K562 (cell line): ENCODE results near the gene TRIM2. TPM values are rescaled to one million over a fixed set of nuclear protein-coding genes. Genes with fewer than 3 reads are reported as not detected.

Experiments
- CHD4 ChIP-seq: fragments of 200-600 bp; sonication (generic); IDR thresholded peaks from 3 replicates; pipeline ENCODE4 v1.6.1; 2012; ENCODE audit warnings: low read depth, mild to moderate bottlenecking, mixed read lengths, low read length, inconsistent platforms; ENCODE audit not compliant: insufficient read depth, insufficient replicate concordance, poor library complexity, severe bottlenecking
- DDX20 ChIP-seq: fragments of 450-650 bp; IDR thresholded peaks from 2 replicates; pipeline ENCODE4 v1.6.1; 2016; ENCODE audit warnings: missing genetic modification characterization, low read depth, mild to moderate bottlenecking, missing compliant biosample characterization, moderate library complexity
- DPF2 ChIP-seq: fragments of 450-650 bp; IDR thresholded peaks from 2 replicates; pipeline ENCODE4 v1.6.1; 2016
- FOSL1 ChIP-seq: fragments of 200-800 bp; sonication (Bioruptor generic); conservative IDR thresholded peaks from 2 replicates; pipeline ENCODE4 v1.6.1; 2016; ENCODE audit warnings: missing genetic modification characterization, missing compliant biosample characterization
- MAFK ChIP-seq: IDR thresholded peaks from 2 replicates; pipeline ENCODE4 v1.6.1; 2011; ENCODE audit warnings: low read length, improper control_type of control experiment
- PHB2 ChIP-seq: fragments of 450-650 bp; IDR thresholded peaks from 2 replicates; pipeline ENCODE4 v1.6.1; 2017; ENCODE audit warnings: low read depth
- SMAD4 ChIP-seq: fragments of 250-450 bp; sonication (Bioruptor Pico); conservative IDR thresholded peaks from 2 replicates; pipeline ENCODE4 v1.8.0; 2021; ENCODE audit warnings: inconsistent platforms, mild to moderate bottlenecking, moderate library complexity
- SREBF1 ChIP-seq: fragments of 150-350 bp; IDR thresholded peaks from 2 replicates; pipeline ENCODE4 v1.6.1; 2014; ENCODE audit warnings: antibody characterized with exemption, low read depth, low read length, borderline replicate concordance
- ZNF324 ChIP-seq: fragments of 250-450 bp; sonication (Bioruptor Pico); IDR thresholded peaks from 2 replicates; pipeline ENCODE4 v1.4.0; 2020; ENCODE audit warnings: mild to moderate bottlenecking
- polyA plus RNA-seq, 8 experiments: library from polyadenylated mRNA; depleted of rRNA in 4 of 8; stranded (reverse) in 5 of 8; unstranded in 3 of 8; fragments of >200 nt; fragmentation: Nextera tagmentation in 2 of 8; fragmentation: Illumina TruSeq in 1 of 8; extraction: Ambion mirVana in 2 of 8; extraction: Trizol in 1 of 8; gene quantifications; 2 replicates each; pipeline versions ENCODE4 v1.2.1 to v1.2.3, GENCODE V29; 2011 to 2014; ENCODE audit warnings: inconsistent platforms in 1 of 8, missing spikeins in 1 of 8
- total RNA-seq, 7 experiments: library from RNA; depleted of rRNA in 6 of 7; stranded (reverse); fragments of >200 nt in 6 of 7; fragmentation: Illumina TruSeq in 2 of 7; extraction: Trizol in 2 of 7; gene quantifications; 2 replicates each; pipeline versions ENCODE4 v1.2.1 to v1.2.3, GENCODE V29; 2011 to 2021; ENCODE audit warnings: low replicate concordance in 1 of 7
- TF ChIP-seq, protein P1 (sequence below): fragments of 250-450 bp; sonication (Bioruptor Pico); IDR thresholded peaks from 2 replicates; pipeline ENCODE4 v1.5.0; 2021; ENCODE audit warnings: mild to moderate bottlenecking, borderline replicate concordance
- TF ChIP-seq, protein P2 (sequence below): IDR thresholded peaks from 3 replicates; pipeline ENCODE4 v1.6.1; 2011; ENCODE audit warnings: borderline replicate concordance, mild to moderate bottlenecking; ENCODE audit not compliant: insufficient read length, insufficient read depth
- TF ChIP-seq, protein P3 (sequence below): fragments of 250-450 bp; sonication (Bioruptor Pico); IDR thresholded peaks from 2 replicates; pipeline ENCODE4 v1.4.0; 2020
- TF ChIP-seq, protein P4 (sequence below): IDR thresholded peaks from 2 replicates; pipeline ENCODE4 v1.6.1; 2016; ENCODE audit warnings: missing genetic modification characterization, missing compliant biosample characterization
- TF ChIP-seq, protein P5 (sequence below), 2 experiments: fragments of 250-450 bp in 1 of 2; fragments of 450-650 bp in 1 of 2; sonication (Bioruptor Pico) in 1 of 2; IDR thresholded peaks; 2 replicates each; pipeline versions ENCODE4 v1.6.1 to v1.8.0; 2016 to 2021; ENCODE audit warnings: mild to moderate bottlenecking in 2 of 2, moderate library complexity in 2 of 2, missing compliant biosample characterization in 1 of 2, missing genetic modification characterization in 1 of 2

TRIM2 gene
- total and polyA plus RNA-seq, 9 of the 15 experiments (the other 6 are each of a cell fraction or from before 2014, with no cell fraction given), result 0.01 to 0.41 (median 0.13) TPM; not detected in 1

DNA sequence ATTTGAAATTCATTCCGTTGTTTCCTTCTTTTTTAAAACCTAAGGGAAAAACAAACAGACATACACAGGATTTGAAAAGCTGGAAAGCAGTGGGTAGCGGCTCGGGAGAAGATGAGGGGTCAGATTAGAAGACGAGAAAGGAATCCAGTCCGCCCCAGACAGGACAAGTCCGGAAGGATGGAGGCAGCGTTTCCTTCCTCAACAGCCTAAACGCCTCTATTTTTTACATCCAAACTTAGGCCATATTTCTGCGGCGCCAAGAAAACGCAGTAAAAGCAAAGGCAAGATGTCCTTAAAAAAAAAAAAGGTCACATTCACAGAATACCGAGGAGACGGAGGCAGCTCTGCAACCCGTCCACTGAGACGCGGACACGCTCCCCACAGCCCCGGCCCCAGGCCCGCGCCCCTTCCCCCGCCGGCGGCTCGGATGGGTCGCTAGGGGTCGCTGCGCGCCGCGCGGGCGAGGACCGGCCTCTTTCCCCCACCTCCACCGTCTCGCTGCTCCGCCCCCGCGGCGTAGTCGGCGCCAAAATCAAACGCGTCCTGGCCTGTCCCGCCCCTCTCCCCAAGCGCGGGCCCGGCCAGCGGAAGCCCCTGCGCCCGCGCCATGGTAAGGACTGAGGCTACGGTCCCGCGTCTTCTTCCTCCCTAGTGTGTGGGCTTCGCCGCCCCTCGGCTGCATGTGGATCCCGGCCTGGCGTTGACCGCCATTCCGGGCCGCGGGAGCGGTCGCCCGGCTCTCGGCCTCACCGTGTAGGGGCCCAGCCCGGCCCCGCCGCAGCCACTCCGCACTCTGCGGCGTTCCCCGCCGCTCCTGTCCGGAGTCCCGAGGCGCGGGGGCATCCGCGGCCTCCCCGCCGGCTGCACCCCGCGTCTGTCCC lies 140.1 kb downstream of the TRIM2 start, which contains the start of gene MND1 (continued):
- TF ChIP-seq, protein P1, sequence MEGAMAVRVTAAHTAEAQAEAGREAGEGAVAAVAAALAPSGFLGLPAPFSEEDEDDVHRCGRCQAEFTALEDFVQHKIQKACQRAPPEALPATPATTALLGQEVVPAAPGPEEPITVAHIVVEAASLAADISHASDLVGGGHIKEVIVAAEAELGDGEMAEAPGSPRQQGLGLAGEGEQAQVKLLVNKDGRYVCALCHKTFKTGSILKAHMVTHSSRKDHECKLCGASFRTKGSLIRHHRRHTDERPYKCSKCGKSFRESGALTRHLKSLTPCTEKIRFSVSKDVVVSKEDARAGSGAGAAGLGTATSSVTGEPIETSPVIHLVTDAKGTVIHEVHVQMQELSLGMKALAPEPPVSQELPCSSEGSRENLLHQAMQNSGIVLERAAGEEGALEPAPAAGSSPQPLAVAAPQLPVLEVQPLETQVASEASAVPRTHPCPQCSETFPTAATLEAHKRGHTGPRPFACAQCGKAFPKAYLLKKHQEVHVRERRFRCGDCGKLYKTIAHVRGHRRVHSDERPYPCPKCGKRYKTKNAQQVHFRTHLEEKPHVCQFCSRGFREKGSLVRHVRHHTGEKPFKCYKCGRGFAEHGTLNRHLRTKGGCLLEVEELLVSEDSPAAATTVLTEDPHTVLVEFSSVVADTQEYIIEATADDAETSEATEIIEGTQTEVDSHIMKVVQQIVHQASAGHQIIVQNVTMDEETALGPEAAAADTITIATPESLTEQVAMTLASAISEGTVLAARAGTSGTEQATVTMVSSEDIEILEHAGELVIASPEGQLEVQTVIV (CRISPR knock-in tag), result no peak
- TF ChIP-seq CHD4 (no peak), DPF2 (no peak; the same call in 1 of the 2 replicates), PHB2 (no peak), MAFK (no peak), SREBF1 (no peak), SMAD4 (CRISPR knock-in tag) (peak; percentile 82), DDX20 (tag) (no peak), ZNF324 (CRISPR knock-in tag) (no peak), FOSL1 (no peak)
- TF ChIP-seq, protein P2, sequence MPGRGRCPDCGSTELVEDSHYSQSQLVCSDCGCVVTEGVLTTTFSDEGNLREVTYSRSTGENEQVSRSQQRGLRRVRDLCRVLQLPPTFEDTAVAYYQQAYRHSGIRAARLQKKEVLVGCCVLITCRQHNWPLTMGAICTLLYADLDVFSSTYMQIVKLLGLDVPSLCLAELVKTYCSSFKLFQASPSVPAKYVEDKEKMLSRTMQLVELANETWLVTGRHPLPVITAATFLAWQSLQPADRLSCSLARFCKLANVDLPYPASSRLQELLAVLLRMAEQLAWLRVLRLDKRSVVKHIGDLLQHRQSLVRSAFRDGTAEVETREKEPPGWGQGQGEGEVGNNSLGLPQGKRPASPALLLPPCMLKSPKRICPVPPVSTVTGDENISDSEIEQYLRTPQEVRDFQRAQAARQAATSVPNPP, result no peak
- TF ChIP-seq, protein P3, sequence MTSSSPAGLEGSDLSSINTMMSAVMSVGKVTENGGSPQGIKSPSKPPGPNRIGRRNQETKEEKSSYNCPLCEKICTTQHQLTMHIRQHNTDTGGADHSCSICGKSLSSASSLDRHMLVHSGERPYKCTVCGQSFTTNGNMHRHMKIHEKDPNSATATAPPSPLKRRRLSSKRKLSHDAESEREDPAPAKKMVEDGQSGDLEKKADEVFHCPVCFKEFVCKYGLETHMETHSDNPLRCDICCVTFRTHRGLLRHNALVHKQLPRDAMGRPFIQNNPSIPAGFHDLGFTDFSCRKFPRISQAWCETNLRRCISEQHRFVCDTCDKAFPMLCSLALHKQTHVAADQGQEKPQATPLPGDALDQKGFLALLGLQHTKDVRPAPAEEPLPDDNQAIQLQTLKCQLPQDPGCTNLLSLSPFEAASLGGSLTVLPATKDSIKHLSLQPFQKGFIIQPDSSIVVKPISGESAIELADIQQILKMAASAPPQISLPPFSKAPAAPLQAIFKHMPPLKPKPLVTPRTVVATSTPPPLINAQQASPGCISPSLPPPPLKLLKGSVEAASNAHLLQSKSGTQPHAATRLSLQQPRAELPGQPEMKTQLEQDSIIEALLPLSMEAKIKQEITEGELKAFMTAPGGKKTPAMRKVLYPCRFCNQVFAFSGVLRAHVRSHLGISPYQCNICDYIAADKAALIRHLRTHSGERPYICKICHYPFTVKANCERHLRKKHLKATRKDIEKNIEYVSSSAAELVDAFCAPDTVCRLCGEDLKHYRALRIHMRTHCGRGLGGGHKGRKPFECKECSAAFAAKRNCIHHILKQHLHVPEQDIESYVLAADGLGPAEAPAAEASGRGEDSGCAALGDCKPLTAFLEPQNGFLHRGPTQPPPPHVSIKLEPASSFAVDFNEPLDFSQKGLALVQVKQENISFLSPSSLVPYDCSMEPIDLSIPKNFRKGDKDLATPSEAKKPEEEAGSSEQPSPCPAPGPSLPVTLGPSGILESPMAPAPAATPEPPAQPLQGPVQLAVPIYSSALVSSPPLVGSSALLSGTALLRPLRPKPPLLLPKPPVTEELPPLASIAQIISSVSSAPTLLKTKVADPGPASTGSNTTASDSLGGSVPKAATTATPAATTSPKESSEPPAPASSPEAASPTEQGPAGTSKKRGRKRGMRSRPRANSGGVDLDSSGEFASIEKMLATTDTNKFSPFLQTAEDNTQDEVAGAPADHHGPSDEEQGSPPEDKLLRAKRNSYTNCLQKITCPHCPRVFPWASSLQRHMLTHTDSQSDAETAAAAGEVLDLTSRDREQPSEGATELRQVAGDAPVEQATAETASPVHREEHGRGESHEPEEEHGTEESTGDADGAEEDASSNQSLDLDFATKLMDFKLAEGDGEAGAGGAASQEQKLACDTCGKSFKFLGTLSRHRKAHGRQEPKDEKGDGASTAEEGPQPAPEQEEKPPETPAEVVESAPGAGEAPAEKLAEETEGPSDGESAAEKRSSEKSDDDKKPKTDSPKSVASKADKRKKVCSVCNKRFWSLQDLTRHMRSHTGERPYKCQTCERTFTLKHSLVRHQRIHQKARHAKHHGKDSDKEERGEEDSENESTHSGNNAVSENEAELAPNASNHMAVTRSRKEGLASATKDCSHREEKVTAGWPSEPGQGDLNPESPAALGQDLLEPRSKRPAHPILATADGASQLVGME (CRISPR knock-in tag), result no peak
- TF ChIP-seq, protein P4, sequence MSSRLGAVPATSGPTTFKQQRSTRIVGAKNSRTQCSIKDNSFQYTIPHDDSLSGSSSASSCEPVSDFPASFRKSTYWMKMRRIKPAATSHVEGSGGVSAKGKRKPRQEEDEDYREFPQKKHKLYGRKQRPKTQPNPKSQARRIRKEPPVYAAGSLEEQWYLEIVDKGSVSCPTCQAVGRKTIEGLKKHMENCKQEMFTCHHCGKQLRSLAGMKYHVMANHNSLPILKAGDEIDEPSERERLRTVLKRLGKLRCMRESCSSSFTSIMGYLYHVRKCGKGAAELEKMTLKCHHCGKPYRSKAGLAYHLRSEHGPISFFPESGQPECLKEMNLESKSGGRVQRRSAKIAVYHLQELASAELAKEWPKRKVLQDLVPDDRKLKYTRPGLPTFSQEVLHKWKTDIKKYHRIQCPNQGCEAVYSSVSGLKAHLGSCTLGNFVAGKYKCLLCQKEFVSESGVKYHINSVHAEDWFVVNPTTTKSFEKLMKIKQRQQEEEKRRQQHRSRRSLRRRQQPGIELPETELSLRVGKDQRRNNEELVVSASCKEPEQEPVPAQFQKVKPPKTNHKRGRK, result no peak
- TF ChIP-seq, protein P5, sequence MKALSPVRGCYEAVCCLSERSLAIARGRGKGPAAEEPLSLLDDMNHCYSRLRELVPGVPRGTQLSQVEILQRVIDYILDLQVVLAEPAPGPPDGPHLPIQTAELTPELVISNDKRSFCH (CRISPR knock-in tag; IDR thresholded peaks at IDR 0.05), result no peak
- TF ChIP-seq, protein P5 (tag; IDR thresholded peaks at IDR 0.05), result peak; percentile 52; the same call in 1 of the 2 replicates
